Sigmoid colon (tissue), 7 donors: Measurements from ENCODE around the gene IL17RD. TPM values are rescaled to one million over a fixed set of nuclear protein-coding genes. Genes with fewer than 3 reads are reported as not detected.

ENCODE experiments used
- DNase-seq: peaks from one replicate; pipeline ENCODE4 v3.0.0-alpha.2; 2019
- H3K27ac ChIP-seq, 4 donors: fragments of 200-600 bp; sonication (generic); one replicate each; pipeline ENCODE4 v1.5.1; 2016 to 2019; ENCODE audit warnings: mild to moderate bottlenecking in 1 of 4
- H3K27me3 ChIP-seq, 3 donors: fragments of 200-600 bp; sonication (generic); one replicate each; pipeline ENCODE4 v1.5.1; 2019; ENCODE audit warnings: mild to moderate bottlenecking in 1 of 3
- H3K36me3 ChIP-seq, 4 donors: fragments of 200-600 bp; sonication (generic); one replicate each; pipeline ENCODE4 v1.5.1; 2016 to 2019
- H3K4me1 ChIP-seq, 4 donors: fragments of 200-600 bp; sonication (generic); one replicate each; pipeline ENCODE4 v1.5.1; 2017 to 2019
- H3K4me3 ChIP-seq, 4 donors: fragments of 200-600 bp; sonication (generic); one replicate each; pipeline ENCODE4 v1.5.1; 2017 to 2019; ENCODE audit warnings: mild to moderate bottlenecking in 2 of 4, moderate library complexity in 1 of 4
- H3K9me3 ChIP-seq, 4 donors: fragments of 200-600 bp in 3 of 4; sonication (generic) in 3 of 4; one replicate each; pipeline versions ENCODE4 v1.5.1 to v1.6.1; 2013 to 2019
- CTCF ChIP-seq, 4 experiments: fragments of 450-650 bp in 3 of 4; fragments of 200-600 bp in 1 of 4; IDR thresholded peaks; one replicate each; pipeline ENCODE4 v1.5.1; 2016 to 2019; ENCODE audit warnings: antibody characterized with exemption in 4 of 4, mild to moderate bottlenecking in 3 of 4, moderate library complexity in 2 of 4
- EP300 ChIP-seq, 4 donors: sonication (generic); formaldehyde crosslinking; IDR thresholded peaks; one replicate each; pipeline ENCODE4 v1.6.1; 2017; ENCODE audit warnings: antibody characterized with exemption in 4 of 4
- POLR2A ChIP-seq, 2 donors: fragments of 450-650 bp; IDR thresholded peaks; one replicate each; pipeline ENCODE4 v1.6.1; 2016; ENCODE audit warnings: antibody characterized with exemption in 2 of 2, mild to moderate bottlenecking in 2 of 2, moderate library complexity in 2 of 2
- POLR2AphosphoS5 ChIP-seq, 4 donors: sonication (generic); formaldehyde crosslinking; IDR thresholded peaks; one replicate each; pipeline ENCODE4 v1.6.1; 2017; ENCODE audit warnings: antibody characterized with exemption in 4 of 4
- WGBS, 2 donors: extraction: QIAGEN DNeasy Blood & Tissue Kit; methylation state at CpG; one replicate each; pipeline ENCODE4 v1.1.7; 2013; 5-methylcytosine and 5-hydroxymethylcytosine counted together
- intact Hi-C: fragments of 100-400 bp; cut with DNase I; formaldehyde crosslinking; loops from one replicate; pipeline ENCODE4 v1.15.1; 2023
- polyA plus RNA-seq, 3 donors: library from polyadenylated mRNA; stranded (reverse); fragments of 200-250 nt; gene quantifications; one replicate each; pipeline ENCODE4 v1.2.3, GENCODE V29; 2013
- total RNA-seq, 4 donors: library from RNA; depleted of rRNA; stranded (reverse); fragments of >200 nt; gene quantifications; one replicate each; pipeline ENCODE4 v1.1.0, GENCODE V29; 2016
- donor health status: healthy with polysubstance abuse.
- donor health status: Bipolar disorder and iron deficiency.
- donor health status: healthy.

Gene IL17RD
- total and polyA plus RNA-seq, 7 donors = under 0.01 to 46.8 (median 16.8) TPM

GRCh38 chr3:57093971-57094535 lies 71.1 kb downstream of the IL17RD start:
- no peak for DNase-seq
- WGBS, 2 donors = 71 to 73% methylated on average over 6 of the region's 6 CpGs
- Histone ChIP-seq H3K4me1 (peaks cover 0 to 18% (median 14%) of the 10 kb centered on the region in 4 donors), H3K36me3 (peaks cover 0 to 27% (median 3%) of the 10 kb centered on the region in 4 donors), H3K9me3 (no peaks in the 10 kb centered on the region), H3K27me3 (no peaks in the 10 kb centered on the region), H3K4me3 (no peak overlapping the region), H3K27ac (peak overlapping the region in 2 of 4 donors; percentile 24 to 50)
- intact Hi-C loops = loop anchor here (10.0 kb wide), 1 partner anchor 389 kb away; no protein-coding TSS in a partner anchor
- no peak for TF ChIP-seq POLR2AphosphoS5 (IDR thresholded peaks at IDR 0.05)
- TF ChIP-seq CTCF (IDR thresholded peaks at IDR 0.05) = no peak

- no peak for DNase-seq
- H3K27me3 ChIP-seq = no peaks in the 10 kb centered on the region
- peaks cover 0 to 18% (median 14%) of the 10 kb centered on the region in 4 donors for H3K4me1 ChIP-seq
- no peak overlapping the region for H3K4me3 ChIP-seq
- H3K9me3 ChIP-seq = no peaks in the 10 kb centered on the region
- TF ChIP-seq POLR2AphosphoS5 (IDR thresholded peaks at IDR 0.05) = no peak
- no peak for TF ChIP-seq CTCF (IDR thresholded peaks at IDR 0.05)
- no peak for TF ChIP-seq EP300 (IDR thresholded peaks at IDR 0.05)
- TF ChIP-seq POLR2A (IDR thresholded peaks at IDR 0.05) = no peak
- intact Hi-C loops = loop anchor here (10.0 kb wide), 1 partner anchor 389 kb away; no protein-coding TSS in a partner anchor
- peaks cover 0 to 24% (median 1%) of the 10 kb centered on the region in 4 donors for H3K36me3 ChIP-seq
- peak overlapping the region in 1 of 4 donors; percentile 50 for H3K27ac ChIP-seq
Observed at GRCh38 chr3:57093489-57093888, 71.7 kb downstream of the IL17RD start.

GRCh38 chr3:57091521-57092273 lies 73.5 kb downstream of the IL17RD start:
- H3K9me3 ChIP-seq = no peaks in the 10 kb centered on the region
- TF ChIP-seq POLR2AphosphoS5 (IDR thresholded peaks at IDR 0.05) (no peak), POLR2A (IDR thresholded peaks at IDR 0.05) (no peak), EP300 (IDR thresholded peaks at IDR 0.05) (no peak), CTCF (IDR thresholded peaks at IDR 0.05) (no peak)
- no peaks in the 10 kb centered on the region for H3K27me3 ChIP-seq
- H3K36me3 ChIP-seq = peaks cover 0 to 11% (median 1%) of the 10 kb centered on the region in 4 donors
- intact Hi-C loops = loop anchor here (10.0 kb wide), 1 partner anchor 387 kb away; no protein-coding TSS in a partner anchor
- no peak overlapping the region for H3K4me3 ChIP-seq
- H3K4me1 ChIP-seq = peaks cover 0 to 18% (median 14%) of the 10 kb centered on the region in 4 donors
- 80 to 89% methylated on average over 3 of the region's 3 CpGs for WGBS, 2 donors
- peak overlapping the region in 3 of 4 donors; percentile 63 to 71 (median 67) for H3K27ac ChIP-seq
- DNase-seq = no peak

- peaks cover 0 to 18% (median 14%) of the 10 kb centered on the region in 4 donors for H3K4me1 ChIP-seq
- TF ChIP-seq POLR2AphosphoS5 (IDR thresholded peaks at IDR 0.05) = no peak
- TF ChIP-seq EP300 (IDR thresholded peaks at IDR 0.05) = no peak
- TF ChIP-seq CTCF (IDR thresholded peaks at IDR 0.05) = no peak
- no peak for TF ChIP-seq POLR2A (IDR thresholded peaks at IDR 0.05)
- no peak for DNase-seq
- intact Hi-C loops = no loop called here
- H3K36me3 ChIP-seq = no peaks in the 10 kb centered on the region
- WGBS, 2 donors = 90 to 93% methylated on average over 4 of the region's 4 CpGs
- no peak overlapping the region for H3K4me3 ChIP-seq
- no peaks in the 10 kb centered on the region for H3K27me3 ChIP-seq
- no peak overlapping the region for H3K27ac ChIP-seq
- H3K9me3 ChIP-seq = no peaks in the 10 kb centered on the region
Observed at GRCh38 chr3:57089043-57089442, 76.1 kb downstream of the IL17RD start.
